HG03342 (cell line): Measurements from ENCODE around the gene GRIP1.

Experiments used
- ATAC-seq: cut with Tn5 transposase; IDR thresholded peaks from one replicate; pipeline ENCODE4 v1.9.1; 2021; ENCODE audit warnings: mild to moderate bottlenecking, moderate library complexity; ENCODE audit not compliant: unreplicated experiment

The GRIP1 gene

DNA sequence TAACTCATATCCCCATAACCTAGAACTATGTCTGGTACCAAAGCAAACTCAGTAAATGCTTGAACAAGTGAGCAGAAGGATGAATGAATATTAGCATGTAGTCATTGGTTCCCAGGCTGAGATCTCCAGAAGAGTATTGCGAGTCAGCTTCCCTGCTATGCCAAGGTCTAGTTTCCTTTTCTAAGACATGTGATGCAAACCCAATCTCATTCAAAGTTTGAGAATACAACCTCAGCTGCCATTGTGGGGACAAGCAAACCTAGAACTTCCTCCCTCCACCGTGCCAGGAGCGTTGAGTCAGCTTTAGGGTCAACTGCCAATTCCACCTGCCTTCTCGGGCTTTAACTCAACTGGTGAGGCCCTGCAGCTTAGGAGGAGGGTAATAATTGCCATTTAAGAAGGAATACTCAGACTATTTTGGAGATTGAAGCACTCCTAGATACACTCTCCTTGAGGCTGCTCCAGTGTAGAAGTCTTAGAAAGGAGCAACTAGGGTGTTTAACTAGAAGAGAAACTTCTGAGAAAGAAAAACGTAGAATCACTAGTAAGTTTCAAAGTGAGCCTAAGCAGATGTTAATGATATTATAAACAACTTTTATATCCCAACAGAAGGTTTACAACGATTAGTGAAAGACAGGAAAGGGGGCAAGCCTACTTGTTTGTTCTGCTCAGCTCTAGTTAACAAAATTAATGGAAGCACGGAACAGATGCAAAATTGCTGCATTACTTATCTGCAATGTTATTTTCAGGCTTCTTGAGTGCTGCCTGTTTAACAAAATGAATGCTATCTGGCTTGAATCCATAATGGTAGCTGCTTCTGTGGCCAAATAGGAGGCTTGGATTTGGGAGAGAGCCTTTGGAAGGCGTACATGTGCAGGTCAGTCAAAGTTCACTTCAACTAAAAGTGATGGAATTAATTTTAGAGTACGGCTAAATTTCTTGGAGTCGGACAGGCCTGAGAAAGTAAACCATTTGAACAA lies 279.7 kb downstream of the GRIP1 start:
- ATAC-seq: no peak

GRCh38 chr12:66397574-66398290 lies 281.1 kb downstream of the GRIP1 start:
- ATAC-seq: no peak

DNA sequence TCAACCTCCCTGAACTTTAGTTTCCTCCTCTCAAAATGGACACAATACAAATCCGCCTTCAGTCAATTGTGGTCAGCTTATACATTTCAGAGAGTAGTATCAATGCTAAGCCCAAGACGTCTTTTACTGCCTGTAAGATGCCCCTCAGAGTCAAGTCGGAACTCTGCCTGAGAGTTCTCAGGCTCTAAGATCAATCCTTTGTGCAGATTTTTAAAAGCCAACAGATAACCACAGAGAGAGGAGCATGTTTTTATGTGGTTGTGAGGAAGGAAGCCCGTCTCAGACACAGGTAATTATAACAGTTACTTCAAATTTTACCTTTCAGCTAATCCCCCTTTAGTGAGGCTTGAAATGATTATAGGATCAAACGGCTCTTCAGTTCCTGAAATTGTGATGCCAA lies 285.0 kb downstream of the GRIP1 start:
- no peak for ATAC-seq

DNA sequence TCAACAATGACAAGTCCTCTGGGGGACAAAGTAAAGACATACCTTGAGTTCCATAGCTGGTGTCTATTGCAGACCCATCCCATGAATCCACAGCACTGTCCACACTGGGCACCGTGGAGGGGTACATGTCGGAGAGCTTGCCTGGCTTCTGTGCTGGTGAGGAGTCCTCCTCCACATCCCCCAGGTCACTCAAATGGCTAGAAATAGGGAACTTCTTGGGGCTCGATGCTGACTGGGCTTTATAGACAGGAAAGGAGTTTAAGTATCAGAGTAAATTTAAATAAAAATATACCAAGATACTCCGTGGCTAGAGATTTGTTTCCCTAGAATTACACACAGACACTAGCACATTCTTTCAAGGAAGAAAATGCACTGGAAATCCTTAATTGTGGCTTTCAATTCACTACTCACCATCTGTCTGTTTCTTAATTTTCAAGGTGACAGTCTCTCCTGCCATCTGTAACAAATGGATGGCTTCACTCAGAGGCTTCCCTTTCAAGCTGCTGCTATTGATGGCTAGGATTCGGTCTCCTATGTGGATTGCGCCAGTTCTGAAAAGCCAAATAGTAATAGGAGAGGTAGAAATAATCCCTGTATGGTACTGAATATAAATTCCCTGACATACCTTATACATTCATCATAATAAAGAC lies 286.5 kb downstream of the GRIP1 start:
- ATAC-seq: no peak

- no peak for ATAC-seq
Observed at GRCh38 chr12:66388517-66388916, 290.4 kb downstream of the GRIP1 start.

DNA sequence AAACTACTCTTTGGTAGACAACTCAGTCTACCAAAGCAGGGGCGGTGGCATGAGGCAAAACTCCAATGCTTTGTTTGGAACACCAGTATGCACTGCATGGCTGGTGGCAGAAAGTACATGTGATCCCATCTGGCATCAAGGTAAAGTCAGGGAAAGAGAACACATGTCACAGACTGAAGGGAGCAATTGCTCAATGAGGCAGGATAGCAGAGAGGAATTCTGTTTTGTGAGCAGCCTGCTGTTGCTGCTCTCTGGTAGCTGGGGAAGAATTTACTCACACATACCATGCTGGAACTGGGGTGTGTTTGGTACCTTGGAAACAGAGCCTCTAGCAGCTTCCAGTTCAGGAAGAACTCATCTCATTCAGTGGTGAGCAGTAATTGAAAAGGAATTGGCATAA lies 291.8 kb downstream of the GRIP1 start:
- no peak for ATAC-seq

DNA sequence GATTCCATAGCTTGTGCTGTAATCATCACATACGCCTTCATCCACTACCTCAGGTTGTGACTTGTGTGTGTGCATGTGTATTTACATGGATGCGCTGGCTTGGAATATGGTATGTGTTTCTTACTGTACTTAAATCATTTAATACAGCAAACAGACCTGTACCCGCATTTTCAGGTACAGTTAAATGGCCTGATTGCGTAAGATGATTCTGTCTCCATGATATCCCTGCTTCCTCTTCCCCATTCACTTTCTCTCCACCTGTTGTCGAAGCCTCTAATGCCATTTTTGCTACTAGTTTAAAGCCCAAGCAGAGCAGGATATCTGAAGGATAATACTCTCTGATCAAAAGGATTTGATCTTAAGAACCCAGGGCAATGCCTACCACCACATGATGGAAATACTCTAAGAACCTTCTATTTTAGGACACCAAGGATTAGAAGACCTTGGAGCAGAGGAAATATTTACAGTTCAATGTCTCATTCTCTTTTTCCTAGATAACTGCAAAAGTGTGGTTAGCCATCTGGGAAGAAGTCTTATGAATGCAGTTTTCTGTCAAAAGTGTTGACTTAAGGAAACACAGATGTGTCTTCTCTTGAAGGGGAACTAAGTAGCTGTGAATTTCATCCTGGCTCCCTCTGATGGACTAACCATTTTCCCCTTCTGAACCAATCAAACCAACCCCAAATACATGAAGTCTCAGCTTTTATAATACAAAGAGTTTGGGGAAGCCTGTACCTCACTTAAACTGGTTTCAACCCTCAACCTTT lies 297.9 kb downstream of the GRIP1 start:
- no peak for ATAC-seq

DNA sequence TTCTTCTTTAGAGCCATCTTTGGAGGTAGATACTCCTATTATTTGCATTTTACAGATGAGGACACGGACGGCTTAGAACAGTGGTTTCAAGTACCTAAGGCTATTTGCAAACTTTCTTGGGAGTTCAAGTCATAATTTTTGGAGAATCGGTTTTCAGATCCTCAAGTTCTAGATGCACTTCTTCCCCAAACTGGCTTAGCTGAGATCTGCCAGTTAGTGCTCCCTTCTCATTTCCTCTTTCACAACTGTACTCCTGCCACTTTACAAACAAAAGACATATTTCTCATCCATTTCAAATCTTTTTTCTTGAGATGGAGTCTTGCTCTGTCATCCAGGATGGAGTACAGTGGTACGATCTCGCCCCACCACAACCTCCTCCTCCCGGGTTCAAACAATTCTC lies 299.3 kb downstream of the GRIP1 start:
- no peak for ATAC-seq

DNA sequence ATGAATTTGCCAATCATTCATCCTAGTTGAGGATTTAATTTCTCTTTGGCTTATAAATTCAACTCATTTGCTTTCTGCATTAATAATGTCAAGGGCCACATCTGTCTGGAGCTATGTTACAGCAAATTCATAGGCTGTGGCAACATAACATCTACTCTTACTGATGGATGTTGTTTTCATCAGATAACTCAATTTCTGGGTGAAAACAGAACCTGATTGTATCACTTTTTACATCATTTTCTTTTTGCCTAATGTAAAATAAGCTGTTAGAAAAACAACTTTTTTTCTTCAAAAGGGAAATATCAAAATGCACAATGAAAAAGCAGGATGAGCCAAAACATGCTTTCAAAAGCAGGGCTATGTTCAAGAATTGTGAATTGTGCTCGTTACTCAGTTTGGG lies 303.3 kb downstream of the GRIP1 start:
- no peak for ATAC-seq

GRCh38 chr12:66371982-66372381 lies 306.9 kb downstream of the GRIP1 start:
- ATAC-seq: no peak

GRCh38 chr12:66367015-66367667 lies 311.7 kb downstream of the GRIP1 start:
- no peak for ATAC-seq

DNA sequence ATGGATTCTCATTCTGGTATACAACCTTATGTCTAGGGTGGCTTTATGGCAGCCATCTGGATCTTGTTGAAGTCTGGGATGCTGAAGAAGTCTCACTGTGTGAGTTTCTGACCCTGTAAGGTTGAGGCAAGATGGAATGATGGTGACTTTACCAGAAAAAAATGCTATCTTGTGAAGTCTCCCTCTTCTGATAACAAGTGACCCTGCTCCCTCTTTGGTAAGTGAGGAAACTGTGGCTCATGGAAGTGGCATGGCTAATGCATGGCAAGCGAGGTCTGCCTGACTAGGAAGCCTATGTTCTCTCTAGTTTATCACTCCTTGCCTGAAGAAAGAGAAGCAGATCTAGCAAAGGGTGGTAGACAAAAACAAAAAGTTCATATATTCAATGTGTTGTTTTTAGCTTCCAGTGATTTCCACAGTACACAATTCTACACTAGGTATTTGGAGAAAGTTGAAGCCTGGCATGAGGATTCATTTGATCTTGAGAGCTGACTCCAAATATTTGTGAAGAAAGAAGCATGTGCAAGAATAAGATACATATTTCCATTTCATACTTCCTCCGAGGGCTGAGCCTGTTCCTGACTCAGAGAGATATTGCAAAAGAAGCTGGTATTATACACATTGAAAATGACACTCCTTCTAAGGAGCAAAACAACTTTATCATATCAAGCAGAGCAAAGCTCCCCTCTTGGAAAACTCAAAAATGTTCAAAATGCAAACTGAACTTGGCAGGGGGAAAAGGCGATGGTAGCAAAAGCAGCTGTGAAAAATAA lies 313.0 kb downstream of the GRIP1 start:
- ATAC-seq: no peak

DNA sequence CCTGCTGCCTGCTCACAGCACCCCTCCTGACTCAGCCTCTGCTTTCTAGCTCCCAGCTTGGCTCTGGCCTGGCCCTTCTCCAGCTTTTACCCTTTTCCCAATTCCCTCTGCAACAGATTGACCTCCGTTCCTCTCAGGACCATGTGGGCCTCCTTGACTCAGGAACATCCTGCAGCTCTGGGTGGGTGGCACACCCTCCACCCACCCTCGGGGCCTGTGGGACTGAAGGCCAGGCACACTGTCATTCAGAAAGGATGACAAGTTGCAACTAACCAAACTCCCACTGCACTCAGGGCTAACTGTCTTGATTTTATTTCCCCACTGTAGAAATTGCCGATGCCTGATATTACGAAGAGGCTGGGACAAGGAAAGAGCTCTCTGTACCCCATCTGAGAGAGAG lies 317.2 kb downstream of the GRIP1 start:
- no peak for ATAC-seq

DNA sequence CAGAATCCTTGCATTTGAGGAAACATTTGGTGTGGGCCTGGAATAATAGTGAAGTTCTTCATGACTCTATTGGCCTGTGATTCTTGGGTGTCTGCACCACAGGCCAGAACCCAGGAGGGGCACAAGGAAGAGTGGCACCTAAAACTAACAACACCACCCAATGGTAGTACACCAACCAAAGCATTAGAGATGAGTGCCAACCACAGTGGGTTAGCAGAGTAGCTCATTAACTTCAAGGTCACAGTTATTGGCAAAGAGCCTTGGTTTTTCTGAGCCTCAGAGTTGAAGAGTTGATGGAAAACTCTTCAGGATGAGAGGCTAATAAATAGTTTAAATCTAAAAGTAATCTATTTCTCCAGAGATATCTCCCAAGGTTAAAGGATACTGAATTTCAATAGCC lies 319.6 kb downstream of the GRIP1 start:
- ATAC-seq: no peak

- ATAC-seq: no peak
Observed at GRCh38 chr12:66354291-66354690, 324.6 kb downstream of the GRIP1 start.

- no peak for ATAC-seq
Observed at GRCh38 chr12:66352899-66353298, 326.0 kb downstream of the GRIP1 start.

- no peak for ATAC-seq
Observed at GRCh38 chr12:66352197-66352596, 326.7 kb downstream of the GRIP1 start.

DNA sequence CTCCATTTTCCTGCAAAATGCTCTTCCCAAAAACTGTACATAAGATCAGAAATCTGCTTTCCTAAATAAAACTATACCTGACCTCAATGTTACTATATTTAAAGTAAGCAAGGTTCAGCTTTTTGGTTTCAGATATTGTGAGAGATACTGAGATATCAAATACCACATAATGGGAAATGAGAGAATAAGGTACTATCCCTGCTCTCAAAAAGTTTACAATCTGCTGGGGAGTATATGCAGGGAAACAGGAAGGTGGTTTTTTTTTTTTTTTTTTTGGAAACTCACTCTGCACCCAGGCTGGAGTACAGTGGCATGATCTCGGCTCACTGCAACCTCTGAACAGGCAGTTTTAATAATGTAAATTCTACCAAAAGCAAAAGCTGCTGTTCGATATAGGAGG lies 327.6 kb downstream of the GRIP1 start:
- no peak for ATAC-seq

DNA sequence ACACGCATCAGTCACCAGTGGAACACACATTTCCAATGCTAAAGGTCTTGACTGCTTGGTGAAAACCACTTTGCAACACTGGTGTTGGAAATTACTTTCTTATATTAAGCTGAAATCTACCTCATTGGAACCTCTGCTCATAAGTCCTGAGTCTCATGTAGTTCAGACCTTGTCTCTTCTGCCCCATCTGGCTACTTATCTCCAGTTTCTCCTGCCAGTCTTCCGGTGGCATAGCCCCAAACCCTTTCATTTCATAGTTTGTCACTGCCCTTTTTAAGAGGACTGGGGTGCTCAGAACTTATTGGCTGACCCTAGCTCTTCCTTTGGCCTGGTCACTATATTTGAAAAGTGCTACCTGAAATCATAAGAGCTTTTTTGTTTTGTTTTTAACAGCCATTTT lies 332.9 kb downstream of the GRIP1 start:
- ATAC-seq: no peak

- ATAC-seq: no peak
Observed at GRCh38 chr12:66345212-66345611, 333.7 kb downstream of the GRIP1 start.
